H1 (cell line): ENCODE data around the gene ADGRF5.

ENCODE experiments used
- POLR2A ChIP-seq, 2 experiments: IDR thresholded peaks; 1 replicate in 1 of 2; 2 replicates in 1 of 2; pipeline ENCODE4 v1.6.1; 2011; ENCODE audit warnings: low read depth in 2 of 2, low read length in 2 of 2, mild to moderate bottlenecking in 2 of 2; ENCODE audit errors: control extremely low read depth in 1 of 2
- RBBP5 ChIP-seq: IDR thresholded peaks from 2 replicates; pipeline ENCODE4 v1.7.1; 2012; ENCODE audit warnings: low read depth, mild to moderate bottlenecking, inconsistent platforms, low read length, moderate library complexity, borderline replicate concordance
- RNF2 ChIP-seq: fragments of 200-900, 300-1000 bp; sonication (generic); IDR thresholded peaks from 2 replicates; pipeline ENCODE4 v1.7.1; 2016; ENCODE audit warnings: borderline replicate concordance, low read depth, mild to moderate bottlenecking, antibody characterized with exemption, low read length; ENCODE audit not compliant: poor library complexity, severe bottlenecking; ENCODE audit errors: missing control alignments
- SIN3A ChIP-seq, 2 experiments: IDR thresholded peaks in 1 of 2; conservative IDR thresholded peaks in 1 of 2; 2 replicates each; pipeline ENCODE4 v1.6.1; 2011 to 2012; ENCODE audit warnings: low read length in 2 of 2, improper control_type of control experiment in 1 of 2, low read depth in 1 of 2, mild to moderate bottlenecking in 1 of 2
- SUZ12 ChIP-seq: fragments of 200-600 bp; sonication (generic); IDR thresholded peaks from 2 replicates; pipeline ENCODE4 v1.6.1; 2012; ENCODE audit warnings: mild to moderate bottlenecking, inconsistent platforms, low read length, moderate library complexity, mixed read lengths
- TF ChIP-seq, protein P1 (sequence below), 3 experiments: IDR thresholded peaks; 1 replicate in 2 of 3; 2 replicates in 1 of 3; pipeline versions ENCODE4 v1.5.1 to v1.6.1; 2011; ENCODE audit warnings: low read length in 3 of 3, mild to moderate bottlenecking in 3 of 3, inconsistent platforms in 2 of 3, low read depth in 1 of 3, moderate library complexity in 1 of 3; ENCODE audit not compliant: insufficient read depth in 1 of 3; ENCODE audit errors: control extremely low read depth in 1 of 3

DNA sequence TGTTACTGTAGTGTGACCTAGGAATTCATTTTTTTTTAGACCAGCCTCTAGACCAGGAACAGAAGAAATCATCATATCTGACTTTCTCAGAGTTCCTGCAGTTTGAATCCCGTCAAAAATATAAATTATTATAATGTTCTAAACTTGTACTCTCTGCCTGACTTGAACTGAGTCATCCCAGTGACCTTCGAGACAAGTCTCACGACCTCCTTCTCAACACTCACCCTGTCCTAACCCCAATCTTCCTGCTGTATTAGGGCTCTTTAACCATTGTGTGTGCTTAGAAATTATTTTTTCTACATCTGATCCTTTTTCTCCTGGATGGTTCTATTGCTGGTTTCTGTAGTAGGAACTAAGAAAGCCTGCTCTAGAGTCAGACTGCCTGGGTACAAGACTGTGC is 21.5 kb downstream of the ADGRF5 start:
- TF ChIP-seq POLR2A (IDR thresholded peaks at IDR 0.05; ENCODE audit: control extremely low read depth in 1 of 2, low read depth in 2 of 2, low read length in 2 of 2) (no peak), SIN3A (conservative IDR thresholded peaks at IDR 0.05 in 1 of 2, IDR thresholded peaks at IDR 0.05 in 1 of 2; ENCODE audit: low read depth in 1 of 2, low read length in 2 of 2) (no peak), SUZ12 (no peak), RNF2 (no peak), RBBP5 (no peak)
- TF ChIP-seq, protein P1, sequence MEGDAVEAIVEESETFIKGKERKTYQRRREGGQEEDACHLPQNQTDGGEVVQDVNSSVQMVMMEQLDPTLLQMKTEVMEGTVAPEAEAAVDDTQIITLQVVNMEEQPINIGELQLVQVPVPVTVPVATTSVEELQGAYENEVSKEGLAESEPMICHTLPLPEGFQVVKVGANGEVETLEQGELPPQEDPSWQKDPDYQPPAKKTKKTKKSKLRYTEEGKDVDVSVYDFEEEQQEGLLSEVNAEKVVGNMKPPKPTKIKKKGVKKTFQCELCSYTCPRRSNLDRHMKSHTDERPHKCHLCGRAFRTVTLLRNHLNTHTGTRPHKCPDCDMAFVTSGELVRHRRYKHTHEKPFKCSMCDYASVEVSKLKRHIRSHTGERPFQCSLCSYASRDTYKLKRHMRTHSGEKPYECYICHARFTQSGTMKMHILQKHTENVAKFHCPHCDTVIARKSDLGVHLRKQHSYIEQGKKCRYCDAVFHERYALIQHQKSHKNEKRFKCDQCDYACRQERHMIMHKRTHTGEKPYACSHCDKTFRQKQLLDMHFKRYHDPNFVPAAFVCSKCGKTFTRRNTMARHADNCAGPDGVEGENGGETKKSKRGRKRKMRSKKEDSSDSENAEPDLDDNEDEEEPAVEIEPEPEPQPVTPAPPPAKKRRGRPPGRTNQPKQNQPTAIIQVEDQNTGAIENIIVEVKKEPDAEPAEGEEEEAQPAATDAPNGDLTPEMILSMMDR (IDR thresholded peaks at IDR 0.05; ENCODE audit: control extremely low read depth in 1 of 3, insufficient read depth in 1 of 3, low read depth in 1 of 3, low read length in 3 of 3), result no peak
